DOHH2 (cell line): ENCODE measurements around the gene TTC39C.
"Not testable (repeated sequence)": the region's sequence is repeated elsewhere in the genome, so short reads cannot be mapped to it uniquely, and the experiment has no call there.

Experiments used
- H3F3A ChIP-seq: fragments of 200-600 bp; sonication (generic), shearing (Covaris generic); 2 replicates; pipeline ENCODE4 v1.6.0; 2016; ENCODE audit warnings: antibody characterized with exemption, mild to moderate bottlenecking; ENCODE audit not compliant: control insufficient read depth, insufficient read depth
- H3K27ac ChIP-seq: fragments of 200-600 bp; sonication (generic); 2 replicates; pipeline ENCODE4 v1.5.1; 2014; ENCODE audit warnings: low read depth, mild to moderate bottlenecking, low read length, moderate library complexity
- H3K27me3 ChIP-seq: fragments of 200-600 bp; sonication (generic); 2 replicates; pipeline ENCODE4 v1.6.1; 2014; ENCODE audit warnings: mild to moderate bottlenecking, low read length, mixed read lengths; ENCODE audit not compliant: control insufficient read depth
- H3K36me3 ChIP-seq: fragments of 200-600 bp; sonication (generic); 2 replicates; pipeline ENCODE4 v1.6.1; 2014; ENCODE audit warnings: mild to moderate bottlenecking, low read length, moderate library complexity, mixed read lengths; ENCODE audit not compliant: control insufficient read depth
- H3K4me1 ChIP-seq: fragments of 200-600 bp; sonication (generic); 2 replicates; pipeline ENCODE4 v1.6.1; 2014; ENCODE audit warnings: mild to moderate bottlenecking, low read length, mixed read lengths; ENCODE audit not compliant: control insufficient read depth
- H3K4me2 ChIP-seq: fragments of 200-600 bp; sonication (generic); 2 replicates; pipeline ENCODE4 v1.6.0; 2014; ENCODE audit warnings: mild to moderate bottlenecking, low read length, moderate library complexity
- H3K4me3 ChIP-seq: fragments of 200-600 bp; sonication (generic); 2 replicates; pipeline ENCODE4 v1.5.1; 2014; ENCODE audit warnings: mild to moderate bottlenecking, low read length, mixed read lengths
- H3K79me2 ChIP-seq: fragments of 200-600 bp; sonication (generic); 2 replicates; pipeline ENCODE4 v1.6.1; 2014; ENCODE audit warnings: mild to moderate bottlenecking, low read length, mixed read lengths; ENCODE audit not compliant: control insufficient read depth
- H3K9me2 ChIP-seq: fragments of 200-600 bp; sonication (generic); replicated peaks from 2 replicates; pipeline ENCODE4 v1.6.1; 2014; ENCODE audit warnings: mild to moderate bottlenecking, low read length, mixed read lengths; ENCODE audit not compliant: control insufficient read depth
- H3K9me3 ChIP-seq: fragments of 200-600 bp; sonication (generic); 2 replicates; pipeline ENCODE4 v1.6.1; 2014; ENCODE audit warnings: antibody characterized with exemption, low read length, mixed read lengths; ENCODE audit not compliant: control insufficient read depth, insufficient read depth
- H4K20me1 ChIP-seq: fragments of 200-600 bp; sonication (generic); 2 replicates; pipeline ENCODE4 v1.6.0; 2014; ENCODE audit warnings: low read depth, mild to moderate bottlenecking, antibody characterized with exemption, low read length, moderate library complexity; ENCODE audit not compliant: control insufficient read depth, insufficient read depth
- EZH2phosphoT487 ChIP-seq: fragments of 200-600 bp; sonication (generic); IDR thresholded peaks from 2 replicates; pipeline ENCODE4 v1.6.1; 2017; ENCODE audit warnings: borderline replicate concordance, mild to moderate bottlenecking, antibody characterized with exemption, low read length, moderate library complexity, mixed read lengths
- TF ChIP-seq, protein P1 (sequence below): fragments of 200-600 bp; sonication (generic); IDR thresholded peaks from one replicate; pipeline ENCODE4 v1.5.1; 2014; ENCODE audit warnings: antibody characterized with exemption, mild to moderate bottlenecking, low read depth, low read length; ENCODE audit not compliant: poor library complexity, severe bottlenecking

Gene TTC39C

DNA sequence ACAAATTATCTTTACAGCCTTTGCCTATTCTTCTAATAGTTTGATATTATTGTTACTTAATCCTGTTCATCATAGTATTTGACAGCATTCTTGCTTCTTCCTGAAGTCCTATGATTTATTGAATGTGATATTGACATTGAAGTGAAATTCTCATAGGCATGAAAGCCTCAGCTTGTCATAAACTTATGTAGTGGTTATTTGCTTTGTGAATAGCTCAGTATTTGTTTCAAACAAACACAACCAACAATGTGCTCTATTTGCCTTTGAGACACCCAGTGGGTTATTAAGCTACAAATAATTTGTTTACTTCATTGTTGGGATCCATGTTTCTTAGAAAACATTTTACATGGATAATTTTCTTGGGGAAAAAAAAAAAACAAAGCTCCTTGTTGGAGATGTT lies 57.2 kb downstream of the TTC39C start:
- H3K4me3 ChIP-seq = no peak overlapping the region
- no peak overlapping the region for H3K4me2 ChIP-seq
- no peak overlapping the region for H3K27ac ChIP-seq
- no peaks in the 10 kb centered on the region for H4K20me1 ChIP-seq
- no peaks in the 10 kb centered on the region for H3K9me2 ChIP-seq
- TF ChIP-seq, protein P1, sequence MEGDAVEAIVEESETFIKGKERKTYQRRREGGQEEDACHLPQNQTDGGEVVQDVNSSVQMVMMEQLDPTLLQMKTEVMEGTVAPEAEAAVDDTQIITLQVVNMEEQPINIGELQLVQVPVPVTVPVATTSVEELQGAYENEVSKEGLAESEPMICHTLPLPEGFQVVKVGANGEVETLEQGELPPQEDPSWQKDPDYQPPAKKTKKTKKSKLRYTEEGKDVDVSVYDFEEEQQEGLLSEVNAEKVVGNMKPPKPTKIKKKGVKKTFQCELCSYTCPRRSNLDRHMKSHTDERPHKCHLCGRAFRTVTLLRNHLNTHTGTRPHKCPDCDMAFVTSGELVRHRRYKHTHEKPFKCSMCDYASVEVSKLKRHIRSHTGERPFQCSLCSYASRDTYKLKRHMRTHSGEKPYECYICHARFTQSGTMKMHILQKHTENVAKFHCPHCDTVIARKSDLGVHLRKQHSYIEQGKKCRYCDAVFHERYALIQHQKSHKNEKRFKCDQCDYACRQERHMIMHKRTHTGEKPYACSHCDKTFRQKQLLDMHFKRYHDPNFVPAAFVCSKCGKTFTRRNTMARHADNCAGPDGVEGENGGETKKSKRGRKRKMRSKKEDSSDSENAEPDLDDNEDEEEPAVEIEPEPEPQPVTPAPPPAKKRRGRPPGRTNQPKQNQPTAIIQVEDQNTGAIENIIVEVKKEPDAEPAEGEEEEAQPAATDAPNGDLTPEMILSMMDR = no peak
- TF ChIP-seq EZH2phosphoT487 = no peak
- H3K27me3 ChIP-seq = no peaks in the 10 kb centered on the region
- peaks cover 4% of the 10 kb centered on the region; the same call in 1 of the 2 replicates for H3K4me1 ChIP-seq
- no peaks in the 10 kb centered on the region for H3K79me2 ChIP-seq
- H3K9me3 ChIP-seq = no peaks in the 10 kb centered on the region
- no peaks in the 10 kb centered on the region for H3F3A ChIP-seq
- peaks cover 41% of the 10 kb centered on the region for H3K36me3 ChIP-seq

DNA sequence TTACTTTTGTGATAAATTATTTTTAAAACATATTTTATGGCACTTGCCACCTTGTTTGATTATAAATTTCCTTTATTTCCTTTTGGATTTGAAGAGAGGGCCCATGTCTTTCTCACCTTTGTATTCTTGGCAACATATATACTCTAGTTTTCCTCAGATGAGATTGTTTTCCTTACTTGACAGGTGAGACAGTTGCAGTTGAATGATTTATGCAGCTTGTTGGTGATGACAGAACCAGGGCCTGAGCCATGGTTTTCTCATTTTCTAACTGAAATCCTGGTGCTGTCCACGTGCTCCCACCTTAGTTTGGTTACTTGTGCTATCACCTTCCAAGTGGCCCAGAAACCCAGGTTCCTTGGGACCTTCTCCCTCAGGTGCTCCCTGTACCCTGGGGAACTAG lies 58.2 kb downstream of the TTC39C start:
- H3K27ac ChIP-seq = no peak overlapping the region
- H3K4me1 ChIP-seq = peaks cover 4% of the 10 kb centered on the region; the same call in 1 of the 2 replicates
- no peaks in the 10 kb centered on the region for H3K79me2 ChIP-seq
- no peak overlapping the region for H3K4me2 ChIP-seq
- H3K9me3 ChIP-seq = no peaks in the 10 kb centered on the region
- TF ChIP-seq, protein P1 = no peak
- TF ChIP-seq EZH2phosphoT487 = no peak
- H4K20me1 ChIP-seq = no peaks in the 10 kb centered on the region
- no peaks in the 10 kb centered on the region for H3K27me3 ChIP-seq
- H3K4me3 ChIP-seq = no peak overlapping the region
- H3K9me2 ChIP-seq = no peaks in the 10 kb centered on the region
- H3F3A ChIP-seq = no peaks in the 10 kb centered on the region
- H3K36me3 ChIP-seq = peaks cover 33% of the 10 kb centered on the region

DNA sequence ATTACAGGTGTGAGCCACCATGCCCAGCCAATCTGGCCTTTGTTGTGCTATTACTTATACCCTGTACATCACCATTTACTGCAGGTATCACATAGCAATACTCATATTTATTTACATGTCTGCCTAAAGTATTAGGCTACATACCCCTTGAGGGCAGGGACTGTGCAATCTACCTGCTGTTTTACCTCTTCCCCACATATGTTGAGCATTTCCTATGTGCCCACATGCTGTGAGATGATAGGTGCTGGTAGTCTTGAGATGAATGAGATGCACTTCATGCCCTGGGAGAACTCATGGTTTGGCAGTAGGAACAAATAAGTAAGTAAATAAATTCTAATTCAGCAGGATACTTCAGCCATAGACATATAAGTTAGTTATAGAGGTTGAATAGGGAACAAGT lies 59.2 kb downstream of the TTC39C start:
- TF ChIP-seq EZH2phosphoT487 = no peak
- TF ChIP-seq, protein P1 = no peak
- no peak overlapping the region for H3K4me2 ChIP-seq
- H3K36me3 ChIP-seq = peaks cover 30% of the 10 kb centered on the region
- H3K9me2 ChIP-seq = no peaks in the 10 kb centered on the region
- H3F3A ChIP-seq = no peaks in the 10 kb centered on the region
- H3K4me1 ChIP-seq = peaks cover 4% of the 10 kb centered on the region; the same call in 1 of the 2 replicates
- no peak overlapping the region for H3K27ac ChIP-seq
- H3K9me3 ChIP-seq = no peaks in the 10 kb centered on the region
- no peak overlapping the region for H3K4me3 ChIP-seq
- H3K27me3 ChIP-seq = no peaks in the 10 kb centered on the region
- H3K79me2 ChIP-seq = no peaks in the 10 kb centered on the region
- no peaks in the 10 kb centered on the region for H4K20me1 ChIP-seq

DNA sequence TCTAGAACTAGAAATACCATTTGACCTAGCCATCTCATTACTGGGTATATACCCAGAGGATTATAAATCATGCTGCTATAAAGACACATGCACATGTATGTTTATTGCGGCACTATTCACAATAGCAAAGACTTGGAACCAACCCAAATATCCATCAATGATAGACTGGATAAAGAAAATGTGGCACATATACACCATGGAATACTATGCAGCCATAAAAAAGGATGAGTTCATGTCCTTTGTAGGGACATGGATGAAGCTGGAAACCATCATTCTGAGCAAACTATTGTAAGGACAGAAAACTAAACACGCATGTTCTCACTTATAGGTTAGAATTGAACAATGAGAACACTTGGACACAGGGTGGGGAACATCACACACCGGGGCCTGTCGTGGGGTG lies 60.2 kb downstream of the TTC39C start:
- not testable (repeated sequence) for H3K4me3 ChIP-seq, H3K4me1 ChIP-seq, H3F3A ChIP-seq, H3K27me3 ChIP-seq, H4K20me1 ChIP-seq, H3K79me2 ChIP-seq, H3K9me3 ChIP-seq, H3K4me2 ChIP-seq, H3K27ac ChIP-seq, H3K9me2 ChIP-seq
- H3K36me3 ChIP-seq = peaks cover 28% of the 10 kb centered on the region
